Measurements from ENCODE around the gene SMIM3. TPM values are rescaled to one million over a fixed set of nuclear protein-coding genes. Genes with fewer than 3 reads are reported as not detected.

SMIM3 gene
- total and polyA plus RNA-seq, 2 of the 4 experiments (the other 2 are of a cell fraction), result 37.5 to 53.4 TPM

GRCh38 chr5:150797384-150797783 lies 18.8 kb downstream of the SMIM3 start:
- Histone ChIP-seq H4K91ac (ENCODE audit: insufficient read depth, low read depth, low read length) (no peak overlapping the region), H3K27ac (ENCODE audit: insufficient read depth, low read length) (no peak overlapping the region), H3K56ac (ENCODE audit: extremely low read depth, insufficient read depth, low read length) (no peak overlapping the region), H2AK5ac (ENCODE audit: low read depth, low read length) (no peak overlapping the region), H2BK20ac (ENCODE audit: low read depth, low read length) (no peak overlapping the region), H3K79me1 (ENCODE audit: low read depth in 1 of 2, low read length in 2 of 2) (peaks cover 19 to 35% of the 10 kb centered on the region in 2 experiments; a peak in 3 of 4 replicates), H3K18ac (ENCODE audit: low read depth, low read length) (no peak overlapping the region), H4K5ac (ENCODE audit: low read depth, low read length) (no peak overlapping the region), H3K27me3 (ENCODE audit: control insufficient read depth, insufficient read depth, low read length) (no peaks in the 10 kb centered on the region), H3K14ac (replicated peaks; ENCODE audit: low read depth, low read length) (no peak overlapping the region), H4K20me1 (ENCODE audit: insufficient read depth, low read length) (no peaks in the 10 kb centered on the region; the same call in 1 of the 2 replicates), H2BK15ac (ENCODE audit: low read depth, low read length) (no peak overlapping the region), H3K4me3 (ENCODE audit: insufficient read depth, low read depth, low read length) (no peak overlapping the region), H3K9me3 (ENCODE audit: control insufficient read depth, insufficient read depth, low read length) (no peaks in the 10 kb centered on the region), H3K9ac (ENCODE audit: low read depth, low read length) (no peak overlapping the region), H3K36me3 (ENCODE audit: control insufficient read depth, insufficient read depth, low read length) (peaks cover 18% of the 10 kb centered on the region), H3K9me1 (ENCODE audit: insufficient read depth, low read length) (peaks cover 7% of the 10 kb centered on the region), H2AFZ (replicated peaks; ENCODE audit: low read length, poor library complexity) (no peak overlapping the region), H3K4me2 (ENCODE audit: low read depth, low read length) (no peak overlapping the region), H2BK120ac (ENCODE audit: low read depth, low read length) (no peak overlapping the region), H2BK5ac (ENCODE audit: low read depth, low read length, poor library complexity, severe bottlenecking) (no peak overlapping the region), H3K4ac (ENCODE audit: low read depth, low read length) (no peak overlapping the region), H3K23ac (ENCODE audit: low read depth, low read length) (no peak overlapping the region), H4K8ac (ENCODE audit: low read depth in 2 of 2, low read length in 2 of 2) (no peak overlapping the region), H3K4me1 (ENCODE audit: control insufficient read depth, insufficient read depth, low read length) (peaks cover 8% of the 10 kb centered on the region), H2AK9ac (replicated peaks; ENCODE audit: low read depth, low read length, poor library complexity) (no peak overlapping the region)
- DNase-seq (no peak), ATAC-seq (ENCODE audit: low read depth) (no peak)
- dilution Hi-C loops (cut with HindIII; ENCODE audit: low sequenced_read_pairs, unreplicated experiment), result no loop called here
- no TSS peak for BruUV-seq (replicated peaks)
- WGBS, 2 experiments (ENCODE audit: extremely low coverage in 2 of 2, insufficient read length in 1 of 2), result 100% methylated on average over 1 of the region's 2 CpGs; no CpG with 5 or more reads in 1 of the 2 experiments
- CTCF ChIA-PET, result no interaction called here
- TF ChIP-seq POLR2A (IDR thresholded peaks at IDR 0.05; ENCODE audit: low read depth, low read length) (no peak), MAZ (IDR thresholded peaks at IDR 0.05; ENCODE audit: borderline replicate concordance, low read depth, low read length) (no peak), RCOR1 (IDR thresholded peaks at IDR 0.05; ENCODE audit: insufficient replicate concordance, low read length) (no peak), SMC3 (IDR thresholded peaks at IDR 0.05; ENCODE audit: low read depth, low read length) (no peak), MAFK (IDR thresholded peaks at IDR 0.05; ENCODE audit: low read depth, low read length) (no peak), RFX5 (IDR thresholded peaks at IDR 0.05; ENCODE audit: low read depth, low read length) (no peak), CHD1 (IDR thresholded peaks at IDR 0.05; ENCODE audit: low read depth, low read length) (no peak), RAD21 (IDR thresholded peaks at IDR 0.05; ENCODE audit: low read length) (no peak), MXI1 (IDR thresholded peaks at IDR 0.05; ENCODE audit: borderline replicate concordance, low read depth, low read length) (no peak), ELK1 (IDR thresholded peaks at IDR 0.05; ENCODE audit: borderline replicate concordance, low read depth, low read length) (no peak), CEBPB (IDR thresholded peaks at IDR 0.05; ENCODE audit: low read depth, low read length) (no peak), CTCF (conservative IDR thresholded peaks at IDR 0.05; ENCODE audit: low read depth, low read length) (no peak), NFE2L2 (IDR thresholded peaks at IDR 0.05; ENCODE audit: low read depth, low read length) (no peak), USF2 (IDR thresholded peaks at IDR 0.05; ENCODE audit: low read depth, low read length) (no peak), BHLHE40 (IDR thresholded peaks at IDR 0.05; ENCODE audit: low read depth, low read length) (no peak), FOS (IDR thresholded peaks at IDR 0.05; ENCODE audit: low read depth, low read length) (no peak)
- POLR2A ChIA-PET (ENCODE audit: unreplicated experiment), result no interaction called here
- in situ Hi-C loops (cut with MboI; ENCODE audit: low sequenced_read_pairs), result loop anchor here (10.0 kb wide), 1 partner anchor 367 kb away; no protein-coding TSS in a partner anchor
- intact Hi-C loops (cut with micrococcal nuclease), result no loop called here

All from IMR-90 (cell line).